GM12878 (cell line): Measurements from ENCODE around the gene GLUL. TPM values are rescaled to one million over a fixed set of nuclear protein-coding genes. Genes with fewer than 3 reads are reported as not detected.
"Not testable (repeated sequence)": the region's sequence is repeated elsewhere in the genome, so short reads cannot be mapped to it uniquely, and the experiment has no call there.

Source experiments
- ATAC-seq: fragments of 200-7000 bp; cut with Tn5 transposase; 3 replicates; pipeline ENCODE4 v1.9.1; 2020; ENCODE audit warnings: mild to moderate bottlenecking, moderate library complexity
- BruUV-seq: library from RNA; stranded (reverse); fragments of 400-500 nt; replicated peaks from 2 replicates; lab custom pipeline; 2021; lab: Mats Ljungman, UMichigan
- CTCF ChIA-PET: fragments of 300-600 bp; sonication (Branson Sonifier 250); formaldehyde crosslinking; extraction: SDS; loops from one replicate; lab custom pipeline; 2021; ENCODE audit warnings: inconsistent platforms; lab: Yijun Ruan, JAX
- POLR2A ChIA-PET: fragments of 350-600 bp; formaldehyde crosslinking; extraction: SDS; loops from one replicate; lab custom pipeline; 2021; ENCODE audit warnings: inconsistent platforms; lab: Charles Lee
- RAD21 ChIA-PET: fragments of 300-600 bp; sonication (Branson Sonifier 250); formaldehyde crosslinking; loops from one replicate; lab custom pipeline; 2023; ENCODE audit warnings: antibody characterized with exemption; ENCODE audit not compliant: unreplicated experiment; lab: Charles Lee
- SMC1A ChIA-PET: fragments of 300-600 bp; sonication (Branson Sonifier 250); formaldehyde crosslinking; loops from one replicate; lab custom pipeline; 2023; ENCODE audit not compliant: unreplicated experiment, uncharacterized antibody; lab: Charles Lee
- DNase-seq: peaks from one replicate; pipeline ENCODE4 v3.0.0-alpha.2; 2011; ENCODE audit warnings: low read depth, low spot score
- FAIRE-seq: peaks from 3 replicates; lab custom pipeline; 2011; peaks lifted over from hg19 to GRCh38; lab: Jason Lieb, UNC
- H2AFZ ChIP-seq: 2 replicates; pipeline ENCODE4 v1.6.0; 2011; ENCODE audit warnings: low read depth, low read length, control low read depth; ENCODE audit not compliant: control insufficient read depth
- H3K27ac ChIP-seq: 2 replicates; pipeline ENCODE4 v1.5.1; 2011; ENCODE audit warnings: control low read depth; ENCODE audit not compliant: control insufficient read depth, insufficient read depth
- H3K27me3 ChIP-seq, 2 experiments: replicated peaks in 1 of 2; 2 replicates each; pipeline versions ENCODE4 v1.6.0 to v1.6.1; 2011; ENCODE audit warnings: low read length in 1 of 2; ENCODE audit not compliant: control insufficient read depth in 2 of 2, insufficient read depth in 2 of 2
- H3K36me3 ChIP-seq, 2 experiments: 2 replicates each; pipeline ENCODE4 v1.5.1; 2011; ENCODE audit warnings: low read length in 1 of 2; ENCODE audit not compliant: control insufficient read depth in 2 of 2, insufficient read depth in 2 of 2
- H3K4me1 ChIP-seq: 2 replicates; pipeline ENCODE4 v1.6.1; 2011; ENCODE audit warnings: mild to moderate bottlenecking, low read length, moderate library complexity, mixed read lengths; ENCODE audit not compliant: control insufficient read depth, insufficient read depth
- H3K4me2 ChIP-seq: 2 replicates; pipeline ENCODE4 v1.6.0; 2011; ENCODE audit warnings: control low read depth; ENCODE audit not compliant: control insufficient read depth, insufficient read depth
- H3K4me3 ChIP-seq: fragments of 200-600 bp; sonication (generic); 2 replicates; pipeline ENCODE4 v1.5.1; 2016
- H3K79me2 ChIP-seq: 2 replicates; pipeline ENCODE4 v1.6.0; 2011; ENCODE audit warnings: low read length; ENCODE audit not compliant: control insufficient read depth, insufficient read depth
- H3K9ac ChIP-seq: 2 replicates; pipeline ENCODE4 v1.8.0; 2011; ENCODE audit warnings: low read length, control low read depth, mixed read lengths; ENCODE audit not compliant: control insufficient read depth, insufficient read depth
- H3K9me3 ChIP-seq: replicated peaks from 3 replicates; pipeline ENCODE4 v1.5.1; 2011; ENCODE audit warnings: mild to moderate bottlenecking, low read length; ENCODE audit not compliant: control insufficient read depth, insufficient read depth
- H4K20me1 ChIP-seq: 2 replicates; pipeline ENCODE4 v1.6.0; 2011; ENCODE audit not compliant: control insufficient read depth, insufficient read depth
- CEBPZ ChIP-seq: fragments of 150-350 bp; IDR thresholded peaks from 2 replicates; pipeline ENCODE4 v1.6.1; 2016; ENCODE audit warnings: low read depth, low read length
- ETV6 ChIP-seq, 2 experiments: fragments of 450-650 bp in 1 of 2; IDR thresholded peaks in 1 of 2; conservative IDR thresholded peaks in 1 of 2; 2 replicates each; pipeline ENCODE4 v1.6.1; 2014; ENCODE audit warnings: antibody characterized with exemption in 1 of 2, borderline replicate concordance in 1 of 2, low read depth in 1 of 2, mild to moderate bottlenecking in 1 of 2, moderate library complexity in 1 of 2
- IKZF1 ChIP-seq: fragments of 450-650 bp; conservative IDR thresholded peaks from 2 replicates; pipeline ENCODE4 v1.6.1; 2017; ENCODE audit warnings: antibody characterized with exemption, mild to moderate bottlenecking
- JUNB ChIP-seq: IDR thresholded peaks from 2 replicates; pipeline ENCODE4 v1.6.1; 2016; ENCODE audit warnings: antibody characterized with exemption, mild to moderate bottlenecking
- MYC ChIP-seq: IDR thresholded peaks from 2 replicates; pipeline ENCODE4 v1.6.1; 2011; ENCODE audit warnings: mild to moderate bottlenecking, low read length, moderate library complexity, inconsistent platforms; ENCODE audit not compliant: insufficient read depth, insufficient replicate concordance, insufficient read length, severe bottlenecking
- NFXL1 ChIP-seq: fragments of 450-650 bp; IDR thresholded peaks from 2 replicates; pipeline ENCODE4 v1.6.1; 2017; ENCODE audit warnings: antibody characterized with exemption, mild to moderate bottlenecking, borderline replicate concordance
- NFYB ChIP-seq: IDR thresholded peaks from 2 replicates; pipeline ENCODE4 v1.6.1; 2011; ENCODE audit warnings: low read depth, mild to moderate bottlenecking, low read length, improper control_type of control experiment, moderate library complexity; ENCODE audit not compliant: insufficient read depth
- TCF7 ChIP-seq: IDR thresholded peaks from 2 replicates; pipeline ENCODE4 v1.6.1; 2014; ENCODE audit warnings: antibody characterized with exemption, borderline replicate concordance
- YBX1 ChIP-seq: fragments of 450-650 bp; IDR thresholded peaks from 2 replicates; pipeline ENCODE4 v1.6.1; 2016; ENCODE audit warnings: antibody characterized with exemption
- ZNF622 ChIP-seq: fragments of 450-650 bp; IDR thresholded peaks from 2 replicates; pipeline ENCODE4 v1.6.1; 2017; ENCODE audit warnings: mild to moderate bottlenecking, inconsistent platforms
- whole genome bisulfite sequencing: methylation state at CpG from one replicate; pipeline ENCODE4 v1.1.6; 2016; ENCODE audit warnings: low lambda C conversion rate; ENCODE audit not compliant: insufficient replicate concordance, insufficient coverage; ENCODE audit errors: missing lambda C conversion rate; 5-methylcytosine and 5-hydroxymethylcytosine counted together
- in situ Hi-C: fragments of 300-500 bp; cut with MboI; formaldehyde crosslinking; loops from 9 replicates; pipeline ENCODE4 v1.14.3; 2018; ENCODE audit warnings: mixed read lengths
- intact Hi-C: fragments of 100-400 bp; cut with micrococcal nuclease; formaldehyde crosslinking; loops from one replicate; pipeline ENCODE4 v1.14.2; 2022; ENCODE audit not compliant: unreplicated experiment
- polyA plus RNA-seq, 11 experiments: library from polyadenylated mRNA; depleted of rRNA in 4 of 11; unstranded in 6 of 11; stranded (reverse) in 5 of 11; fragments of >200 nt; fragmentation: Nextera tagmentation in 4 of 11; fragmentation: Illumina TruSeq in 1 of 11; extraction: Ambion mirVana in 4 of 11; extraction: Trizol in 1 of 11; gene quantifications; 1 replicate in 1 of 11; 2 replicates in 10 of 11; pipeline versions ENCODE4 v1.2.1 to v1.2.3, GENCODE V29; 2011 to 2016; ENCODE audit warnings: inconsistent platforms in 2 of 11, missing spikeins in 2 of 11, low read depth in 1 of 11
- total RNA-seq, 4 experiments: library from RNA; depleted of rRNA in 3 of 4; stranded (reverse); fragments of >200 nt in 3 of 4; fragmentation: Illumina TruSeq in 1 of 4; extraction: Trizol in 1 of 4; gene quantifications; 2 replicates each; pipeline versions ENCODE4 v1.2.1 to v1.2.3, GENCODE V29; 2013 to 2021
- TF ChIP-seq, protein P1 (sequence below): fragments of 450-650 bp; IDR thresholded peaks from 2 replicates; pipeline ENCODE4 v1.6.1; 2016; ENCODE audit warnings: mild to moderate bottlenecking

The GLUL gene
- total and polyA plus RNA-seq, 10 of the 15 experiments (the other 5 are each of a cell fraction or from before 2014, with no cell fraction given) = 2.3 to 392 (median 164) TPM

- ChIA-PET SMC1A (interaction anchor here (0.7 to 1.4 kb wide), 3 partner anchors 9 to 187 kb away, joined by 3 to 4 read pairs (median 3); no protein-coding TSS in a partner anchor), CTCF (interaction anchor here (1.2 kb wide), 1 partner anchor 9 kb away, joined by 3 read pairs; no protein-coding TSS in a partner anchor), POLR2A (interaction anchor here (0.8 kb wide), 1 partner anchor 10 kb away, joined by 3 read pairs; no protein-coding TSS in a partner anchor), RAD21 (interaction anchor here (0.8 kb wide), 1 partner anchor 15 kb away, joined by 4 read pairs; no protein-coding TSS in a partner anchor)
- WGBS = 57% methylated on average over 4 of the region's 4 CpGs
- intact Hi-C loops = no loop called here
- Histone ChIP-seq H3K36me3 (no peaks in the 10 kb centered on the region; a peak in 2 of 4 replicates), H3K9ac (no peak overlapping the region), H4K20me1 (no peaks in the 10 kb centered on the region), H3K27me3 (no peaks in the 10 kb centered on the region; a peak in 1 of 4 replicates), H3K27ac (no peak overlapping the region), H3K79me2 (no peaks in the 10 kb centered on the region), H2AFZ (no peak overlapping the region), H3K4me1 (no peaks in the 10 kb centered on the region), H3K9me3 (no peaks in the 10 kb centered on the region), H3K4me3 (no peak overlapping the region), H3K4me2 (no peak overlapping the region)
- no TSS peak for BruUV-seq
- no peak for TF ChIP-seq TCF7
- no peak for TF ChIP-seq MYC
- TF ChIP-seq CEBPZ = no peak
- TF ChIP-seq NFXL1 = no peak
- TF ChIP-seq NFYB = no peak
- TF ChIP-seq JUNB = no peak
- TF ChIP-seq, protein P1, sequence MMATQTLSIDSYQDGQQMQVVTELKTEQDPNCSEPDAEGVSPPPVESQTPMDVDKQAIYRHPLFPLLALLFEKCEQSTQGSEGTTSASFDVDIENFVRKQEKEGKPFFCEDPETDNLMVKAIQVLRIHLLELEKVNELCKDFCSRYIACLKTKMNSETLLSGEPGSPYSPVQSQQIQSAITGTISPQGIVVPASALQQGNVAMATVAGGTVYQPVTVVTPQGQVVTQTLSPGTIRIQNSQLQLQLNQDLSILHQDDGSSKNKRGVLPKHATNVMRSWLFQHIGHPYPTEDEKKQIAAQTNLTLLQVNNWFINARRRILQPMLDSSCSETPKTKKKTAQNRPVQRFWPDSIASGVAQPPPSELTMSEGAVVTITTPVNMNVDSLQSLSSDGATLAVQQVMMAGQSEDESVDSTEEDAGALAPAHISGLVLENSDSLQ = no peak
- no peak for TF ChIP-seq YBX1
- TF ChIP-seq ZNF622 = no peak
- TF ChIP-seq ETV6 (conservative IDR thresholded peaks at IDR 0.05 in 1 of 2, IDR thresholded peaks at IDR 0.05 in 1 of 2; ENCODE audit: borderline replicate concordance in 1 of 2, low read depth in 1 of 2) = no peak
- TF ChIP-seq IKZF1 = no peak
- no peak for FAIRE-seq
- in situ Hi-C loops = no loop called here
- no peak for DNase-seq
- no peak for ATAC-seq
Observed at GRCh38 chr1:182380199-182380598, 11.4 kb downstream of the GLUL start.

GRCh38 chr1:182379781-182380180, 11.8 kb downstream of the GLUL start:
- H3K9me3 ChIP-seq, intact Hi-C loops, H3K9ac ChIP-seq, H3K4me2 ChIP-seq, BruUV-seq, DNase-seq, H3K36me3 ChIP-seq, H3K4me3 ChIP-seq, H3K79me2 ChIP-seq, H3K27me3 ChIP-seq, H2AFZ ChIP-seq, H3K4me1 ChIP-seq, ATAC-seq, H3K27ac ChIP-seq, H4K20me1 ChIP-seq, FAIRE-seq, in situ Hi-C loops: not testable (repeated sequence)
- ChIA-PET CTCF (interaction anchor here (1.2 kb wide), 1 partner anchor 9 kb away, joined by 3 read pairs; no protein-coding TSS in a partner anchor), RAD21 (interaction anchor here (0.8 kb wide), 1 partner anchor 16 kb away, joined by 4 read pairs; no protein-coding TSS in a partner anchor), SMC1A (interaction anchor here (0.7 to 1.1 kb wide), 2 partner anchors 9 to 10 kb away, joined by 3 to 4 read pairs; no protein-coding TSS in a partner anchor), POLR2A (interaction anchor here (0.6 to 0.8 kb wide), 3 partner anchors 9 to 287 kb away, joined by 3 read pairs; no protein-coding TSS in a partner anchor)
- WGBS = 85% methylated on average over 7 of the region's 7 CpGs
